DND-41 (cell line): ENCODE measurements around the gene COMTD1.

Experiments used
- EZH2 ChIP-seq: IDR thresholded peaks from 3 replicates; pipeline ENCODE4 v1.6.1; 2012; ENCODE audit warnings: borderline replicate concordance, low read depth, mild to moderate bottlenecking, moderate library complexity, low read length, inconsistent platforms; ENCODE audit not compliant: severe bottlenecking
- TF ChIP-seq, protein P1 (sequence below): IDR thresholded peaks from 2 replicates; pipeline ENCODE4 v1.5.1; 2012; ENCODE audit warnings: borderline replicate concordance, low read length, moderate library complexity, mild to moderate bottlenecking; ENCODE audit not compliant: poor library complexity, severe bottlenecking; ENCODE audit errors: extremely low read depth

DNA sequence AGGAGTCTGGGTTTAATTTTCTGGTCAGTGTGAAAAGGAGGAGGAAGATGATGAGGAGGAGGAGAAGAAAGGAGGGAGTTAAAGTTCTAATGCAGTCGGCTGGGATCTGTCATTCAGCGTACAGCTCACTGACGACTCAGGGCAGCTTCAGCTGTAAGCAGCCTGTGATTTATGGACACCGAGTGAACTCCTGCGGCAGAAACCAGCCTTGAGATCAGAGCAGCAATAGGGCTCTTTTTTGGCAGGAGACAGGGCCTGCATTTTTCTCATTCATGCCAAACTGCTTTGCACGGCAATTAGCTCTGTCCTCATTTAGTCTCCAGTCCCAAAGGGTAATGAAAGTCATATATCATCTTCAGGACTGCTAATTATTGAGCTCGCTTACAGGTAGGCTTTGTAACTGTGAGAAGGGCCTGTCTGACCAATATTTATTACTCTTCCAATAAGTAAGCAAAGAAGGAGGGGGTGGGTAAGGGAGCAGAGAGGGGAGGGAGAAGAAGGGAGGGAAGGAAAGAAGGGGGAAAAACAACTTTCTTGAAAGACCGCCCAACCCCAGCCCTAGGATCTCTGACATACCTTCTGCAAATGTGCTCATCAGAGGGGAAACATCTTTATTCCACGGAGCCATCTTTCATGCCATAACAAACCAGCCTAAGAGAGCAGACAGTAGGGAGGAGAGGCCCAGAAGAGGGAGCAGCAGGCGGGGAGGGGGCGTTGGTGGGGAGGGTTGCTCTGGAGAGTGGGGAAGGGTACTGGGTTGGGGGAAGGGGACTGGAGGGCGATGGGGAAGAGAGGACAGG lies 48.1 kb upstream of the COMTD1 start:
- TF ChIP-seq, protein P1, sequence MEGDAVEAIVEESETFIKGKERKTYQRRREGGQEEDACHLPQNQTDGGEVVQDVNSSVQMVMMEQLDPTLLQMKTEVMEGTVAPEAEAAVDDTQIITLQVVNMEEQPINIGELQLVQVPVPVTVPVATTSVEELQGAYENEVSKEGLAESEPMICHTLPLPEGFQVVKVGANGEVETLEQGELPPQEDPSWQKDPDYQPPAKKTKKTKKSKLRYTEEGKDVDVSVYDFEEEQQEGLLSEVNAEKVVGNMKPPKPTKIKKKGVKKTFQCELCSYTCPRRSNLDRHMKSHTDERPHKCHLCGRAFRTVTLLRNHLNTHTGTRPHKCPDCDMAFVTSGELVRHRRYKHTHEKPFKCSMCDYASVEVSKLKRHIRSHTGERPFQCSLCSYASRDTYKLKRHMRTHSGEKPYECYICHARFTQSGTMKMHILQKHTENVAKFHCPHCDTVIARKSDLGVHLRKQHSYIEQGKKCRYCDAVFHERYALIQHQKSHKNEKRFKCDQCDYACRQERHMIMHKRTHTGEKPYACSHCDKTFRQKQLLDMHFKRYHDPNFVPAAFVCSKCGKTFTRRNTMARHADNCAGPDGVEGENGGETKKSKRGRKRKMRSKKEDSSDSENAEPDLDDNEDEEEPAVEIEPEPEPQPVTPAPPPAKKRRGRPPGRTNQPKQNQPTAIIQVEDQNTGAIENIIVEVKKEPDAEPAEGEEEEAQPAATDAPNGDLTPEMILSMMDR, result no peak
- no peak for TF ChIP-seq EZH2
